GM19043 (cell line): ENCODE data around the gene C20orf96.
"Not testable (repeated sequence)": the region's sequence is repeated elsewhere in the genome, so short reads cannot be mapped to it uniquely, and the experiment has no call there.

ENCODE experiments used
- ATAC-seq: cut with Tn5 transposase; IDR thresholded peaks from one replicate; pipeline ENCODE4 v1.9.1; 2021; ENCODE audit warnings: low read depth; ENCODE audit not compliant: unreplicated experiment

The C20orf96 gene, protein sequence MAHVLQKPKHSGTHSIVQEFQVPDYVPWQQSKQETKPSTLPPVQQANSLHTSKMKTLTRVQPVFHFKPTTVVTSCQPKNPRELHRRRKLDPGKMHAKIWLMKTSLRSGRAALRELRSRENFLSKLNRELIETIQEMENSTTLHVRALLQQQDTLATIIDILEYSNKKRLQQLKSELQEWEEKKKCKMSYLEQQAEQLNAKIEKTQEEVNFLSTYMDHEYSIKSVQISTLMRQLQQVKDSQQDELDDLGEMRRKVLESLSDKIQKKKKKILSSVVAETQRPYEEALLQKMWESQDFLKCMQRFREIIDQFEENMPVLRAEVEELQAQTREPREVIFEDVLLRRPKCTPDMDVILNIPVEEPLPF

GRCh38 chr20:290084-290831 lies at the start of gene C20orf96:
Gene C20orf96, minus strand, starts transcription at chr20:290750. Its CDS starts 140 bp downstream, at chr20:290610.
- peak; percentile 84 for ATAC-seq

GRCh38 chr20:336040-336439 lies 45.5 kb upstream of the C20orf96 start:
- ATAC-seq: not testable (repeated sequence)

DNA sequence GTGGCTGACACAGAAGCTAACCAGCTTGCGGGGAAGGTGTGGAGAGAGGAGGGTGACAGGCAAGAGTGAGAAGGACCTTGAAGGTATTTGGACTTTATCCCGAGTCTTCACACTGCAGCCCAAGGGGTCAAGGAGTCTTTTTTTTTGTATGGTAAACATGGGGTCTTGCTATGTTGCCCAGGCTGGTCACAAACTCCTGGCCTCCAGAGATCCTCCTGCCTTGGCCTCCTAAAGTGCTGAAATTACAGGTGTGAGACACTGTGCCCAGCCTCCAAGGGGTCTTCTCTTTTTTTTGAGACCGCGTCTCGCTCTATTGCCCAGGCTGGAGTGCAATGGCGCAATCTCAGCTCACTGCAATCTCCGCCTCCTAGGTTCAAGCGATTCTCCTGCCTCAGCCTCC lies 44.0 kb upstream of the C20orf96 start:
- ATAC-seq: no peak

GRCh38 chr20:330233-331149 lies 39.9 kb upstream of the C20orf96 start:
- ATAC-seq: no peak

DNA sequence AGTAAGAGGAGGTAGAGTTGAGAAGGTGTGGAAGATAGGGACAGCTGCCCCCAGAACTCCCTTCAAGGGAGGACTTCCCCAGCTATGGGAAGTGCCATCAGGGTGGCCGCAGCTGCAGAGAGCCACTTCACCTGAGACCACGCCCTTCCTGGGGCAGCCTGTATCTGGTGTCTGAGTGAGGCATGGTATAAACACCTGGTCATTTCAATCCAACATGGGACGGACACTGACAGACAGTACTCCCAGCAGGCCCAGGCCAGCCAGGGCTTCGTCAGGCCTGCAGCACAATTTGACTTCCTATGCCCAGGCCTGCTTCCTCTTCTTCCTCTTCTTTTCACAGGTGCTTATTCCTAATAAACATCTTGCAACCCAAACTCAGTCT lies 39.3 kb upstream of the C20orf96 start:
- ATAC-seq: no peak

DNA sequence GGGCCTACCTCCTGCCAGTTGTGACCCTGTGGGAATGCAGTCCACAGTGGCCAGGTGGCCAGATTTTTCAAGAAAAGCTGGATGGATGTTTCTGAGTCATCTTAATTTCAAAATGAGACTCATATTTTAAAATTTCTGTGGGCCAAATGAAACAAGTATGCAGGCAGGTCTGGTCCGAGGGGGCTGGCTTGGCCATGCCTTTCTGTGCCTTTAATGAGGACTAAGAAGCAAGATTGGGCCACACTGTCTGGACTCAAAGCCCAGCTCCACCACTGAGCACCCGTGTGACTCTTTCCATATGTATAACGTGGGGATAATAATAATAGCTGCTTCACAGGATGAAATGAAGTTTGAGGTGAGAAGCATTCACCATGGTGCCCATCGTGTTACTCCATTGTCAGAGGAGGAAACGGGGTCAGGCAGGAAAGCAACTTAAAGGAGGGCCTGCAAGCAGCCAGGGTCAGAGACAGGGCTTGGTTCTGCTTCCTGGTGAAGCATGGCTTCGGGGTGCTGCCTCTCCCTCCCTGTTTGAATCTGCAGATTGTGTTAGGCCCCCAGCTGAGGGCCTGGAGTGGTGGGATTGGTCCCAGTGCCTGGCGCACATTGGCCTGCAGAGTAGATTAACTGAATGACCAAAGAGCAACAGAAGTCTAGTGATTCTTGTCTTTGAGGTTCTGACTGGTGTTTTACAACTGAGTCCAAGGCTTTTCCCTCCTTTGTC lies 38.6 kb upstream of the C20orf96 start:
- ATAC-seq: no peak

- ATAC-seq: no peak
Observed at GRCh38 chr20:328027-328974, 37.8 kb upstream of the C20orf96 start.

DNA sequence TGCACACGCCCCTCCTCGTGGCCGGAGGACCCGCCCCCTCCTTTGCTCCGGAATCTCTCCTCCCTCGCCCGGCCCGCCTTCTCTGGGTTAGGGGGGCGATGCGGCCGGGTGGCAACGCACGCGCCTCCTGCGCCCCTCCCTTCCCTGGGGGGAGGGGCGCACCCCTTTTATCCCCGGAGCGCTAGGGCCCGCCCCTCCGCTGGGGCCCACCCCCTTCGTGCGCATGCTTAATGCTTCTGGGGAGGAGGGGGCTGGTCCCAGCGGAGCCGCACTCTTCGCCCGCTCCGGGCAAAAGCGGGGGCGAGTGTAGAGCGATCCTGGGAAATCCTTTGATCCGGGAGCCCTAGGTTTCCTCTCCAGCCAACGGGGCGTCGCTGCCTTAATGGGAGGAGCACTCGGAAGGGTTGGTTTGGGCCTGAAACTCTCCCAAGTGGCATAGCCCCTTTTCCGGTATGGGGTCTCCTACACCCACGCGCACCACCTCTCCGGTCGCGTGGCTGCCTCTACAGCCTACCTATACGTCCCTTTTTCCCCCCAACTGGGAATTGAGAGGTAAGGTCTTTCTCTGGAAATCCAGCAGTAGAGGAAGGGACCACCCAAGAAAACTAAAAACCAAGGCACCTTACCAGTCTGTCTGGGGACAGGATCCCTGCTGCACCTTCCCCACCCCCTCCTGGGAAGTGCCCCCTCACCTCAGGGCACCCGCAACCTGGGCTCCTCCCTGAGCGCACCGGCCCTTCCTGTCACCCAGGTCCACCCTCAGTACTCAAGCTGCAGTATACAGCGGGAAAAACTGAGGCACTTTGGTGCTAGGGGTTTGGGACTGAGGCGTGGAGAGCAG lies 36.9 kb upstream of the C20orf96 start:
- no peak for ATAC-seq

GRCh38 chr20:326645-327185 lies 36.2 kb upstream of the C20orf96 start:
- no peak for ATAC-seq

GRCh38 chr20:325889-326644 lies 35.5 kb upstream of the C20orf96 start:
- no peak for ATAC-seq

DNA sequence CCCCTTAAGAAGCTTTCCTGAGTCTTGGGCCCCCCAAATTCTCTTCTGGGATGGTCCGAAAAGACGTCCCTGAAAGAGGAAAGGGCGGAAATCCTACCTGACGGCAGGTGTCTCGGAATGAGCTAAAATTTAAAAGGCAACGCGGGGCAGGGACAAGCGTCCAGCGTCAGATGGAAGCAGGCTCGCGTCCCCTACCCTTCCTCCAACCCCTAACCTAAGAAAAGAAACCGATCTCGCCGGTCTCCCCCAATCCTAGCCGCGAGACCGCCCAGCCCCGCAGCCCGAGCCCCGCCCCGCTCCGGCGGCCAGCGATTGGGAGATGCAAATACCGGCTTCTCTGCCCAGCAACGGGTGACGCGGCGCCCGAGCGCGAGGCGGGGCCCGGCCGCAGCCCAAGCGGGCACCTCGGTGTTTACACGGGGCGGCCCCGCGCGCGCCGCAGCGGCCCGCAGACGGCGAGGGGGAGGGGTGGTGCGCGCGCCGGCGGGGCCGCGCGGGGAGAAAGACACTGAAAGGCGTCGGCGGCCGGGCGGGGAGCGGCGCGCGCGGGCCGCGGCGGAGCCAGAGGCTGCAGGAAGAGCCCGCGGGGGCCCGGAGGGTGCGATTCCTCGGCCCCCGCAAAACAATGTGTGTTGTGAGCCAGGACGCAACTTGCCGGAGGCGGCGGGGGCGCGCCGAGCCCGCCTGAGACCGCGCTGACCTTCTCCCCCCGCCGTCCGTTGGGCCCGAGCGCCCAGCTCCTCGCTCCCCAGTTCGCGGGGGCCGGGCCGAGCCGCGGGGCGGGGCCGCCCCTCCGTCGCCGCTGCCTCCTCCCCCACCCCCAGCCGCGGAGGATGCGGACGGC lies 34.7 kb upstream of the C20orf96 start, which contains the start of gene SOX12:
SOX12 (plus strand) TSS at position 508 of the 844 bp plus-strand sequence. CDS start 373 bp downstream, outside the sequence.
- ATAC-seq: peak; percentile 65

DNA sequence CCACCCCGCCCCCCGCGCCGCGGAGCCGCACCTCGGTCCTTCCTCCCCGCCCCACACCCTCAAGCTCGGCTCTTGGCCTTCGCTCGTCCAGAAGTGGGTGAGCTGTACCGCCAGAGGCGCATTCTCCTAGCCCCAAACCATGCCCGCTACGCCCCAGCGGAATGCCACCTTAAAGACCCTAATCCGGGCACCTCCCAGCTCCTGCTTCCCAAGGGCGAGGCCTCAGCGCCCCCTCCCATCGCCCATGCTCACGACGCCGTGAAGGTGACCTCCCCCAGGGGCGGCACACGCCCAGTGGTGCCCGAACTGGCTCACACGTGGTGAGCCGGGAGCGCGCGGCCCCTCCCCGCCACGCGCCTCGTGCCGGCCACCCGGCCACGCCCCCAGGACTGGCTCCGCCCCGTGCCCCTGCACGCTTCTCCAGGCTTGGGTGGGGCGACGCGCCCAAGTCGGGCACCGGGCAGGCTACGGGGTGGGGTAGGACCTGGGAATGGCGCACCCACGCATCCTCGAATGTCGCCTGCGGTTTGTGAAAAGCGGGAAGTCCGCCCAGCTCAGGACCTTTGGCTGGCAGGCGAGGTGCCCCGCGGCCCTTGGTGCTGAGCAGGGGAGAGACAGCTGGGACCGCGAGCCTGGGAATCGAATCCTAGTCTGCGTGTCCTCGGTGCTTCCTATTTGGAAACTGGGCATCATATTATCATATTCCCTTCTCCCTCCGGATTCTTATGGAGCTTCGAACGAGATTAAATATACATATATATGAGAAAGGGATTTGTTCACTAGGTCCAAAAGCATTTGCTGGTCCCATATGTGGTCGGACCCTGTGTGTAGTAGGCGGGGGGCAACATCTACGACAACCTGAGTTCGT lies 33.9 kb upstream of the C20orf96 start:
- ATAC-seq: peak; percentile 48

GRCh38 chr20:316316-317068 lies 25.9 kb upstream of the C20orf96 start:
- no peak for ATAC-seq

- no peak for ATAC-seq
Observed at GRCh38 chr20:313948-314347, 23.4 kb upstream of the C20orf96 start.

GRCh38 chr20:313402-313801 lies 22.9 kb upstream of the C20orf96 start:
- no peak for ATAC-seq
